Hepatocyte (in vitro differentiated cells): ENCODE data around the gene TDRD3. TPM values are rescaled to one million over a fixed set of nuclear protein-coding genes. Genes with fewer than 3 reads are reported as not detected.
"Not testable (repeated sequence)": the region's sequence is repeated elsewhere in the genome, so short reads cannot be mapped to it uniquely, and the experiment has no call there.

Experiments
- DNase-seq: peaks from one replicate; pipeline ENCODE4 v3.0.0-alpha.2; 2016; ENCODE audit warnings: low spot score
- H2AFZ ChIP-seq: fragments of 200-600 bp; sonication (generic); 2 replicates; pipeline ENCODE4 v1.6.0; 2016; ENCODE audit warnings: antibody characterized with exemption, mild to moderate bottlenecking
- H3K27ac ChIP-seq: fragments of 200-600 bp; sonication (generic); 2 replicates; pipeline ENCODE4 v1.5.1; 2016; ENCODE audit warnings: mild to moderate bottlenecking
- H3K27me3 ChIP-seq: fragments of 200-600 bp; sonication (generic); 2 replicates; pipeline ENCODE4 v1.6.1; 2016
- H3K36me3 ChIP-seq: fragments of 200-600 bp; sonication (generic); replicated peaks from 2 replicates; pipeline ENCODE4 v1.5.1; 2016; ENCODE audit warnings: low read depth; ENCODE audit not compliant: insufficient read depth
- H3K4me1 ChIP-seq: fragments of 200-600 bp; sonication (generic); 2 replicates; pipeline ENCODE4 v1.5.1; 2016; ENCODE audit warnings: mild to moderate bottlenecking, moderate library complexity; ENCODE audit not compliant: insufficient read depth
- H3K4me2 ChIP-seq: fragments of 200-600 bp; sonication (generic); 2 replicates; pipeline ENCODE4 v1.6.0; 2016
- H3K4me3 ChIP-seq: fragments of 200-600 bp; sonication (generic); 2 replicates; pipeline ENCODE4 v1.5.1; 2016; ENCODE audit warnings: mild to moderate bottlenecking
- H3K79me2 ChIP-seq: fragments of 200-600 bp; sonication (generic); 2 replicates; pipeline ENCODE4 v1.6.0; 2017; ENCODE audit warnings: mild to moderate bottlenecking
- H3K9me2 ChIP-seq: fragments of 200-600 bp; sonication (generic); replicated peaks from 2 replicates; pipeline ENCODE4 v1.6.0; 2017; ENCODE audit warnings: mild to moderate bottlenecking; ENCODE audit not compliant: insufficient read depth
- H3K9me3 ChIP-seq: fragments of 200-600 bp; sonication (generic); 2 replicates; pipeline ENCODE4 v1.5.1; 2016; ENCODE audit warnings: low read depth, mild to moderate bottlenecking
- H4K20me1 ChIP-seq: fragments of 200-600 bp; sonication (generic); 2 replicates; pipeline ENCODE4 v1.6.0; 2016; ENCODE audit warnings: mild to moderate bottlenecking; ENCODE audit not compliant: insufficient read depth, poor library complexity, severe bottlenecking
- CTCF ChIP-seq: fragments of 200-600 bp; sonication (generic); IDR thresholded peaks from 2 replicates; pipeline ENCODE4 v1.5.1; 2016; ENCODE audit warnings: antibody characterized with exemption, mild to moderate bottlenecking; ENCODE audit not compliant: poor library complexity
- EZH2 ChIP-seq: fragments of 200-600 bp; sonication (generic); IDR thresholded peaks from 2 replicates; pipeline ENCODE4 v1.6.1; 2016; ENCODE audit warnings: antibody characterized with exemption, mild to moderate bottlenecking, borderline replicate concordance
- EZH2phosphoT487 ChIP-seq: fragments of 200-600 bp; sonication (generic); IDR thresholded peaks from one replicate; pipeline ENCODE4 v1.6.1; 2018; ENCODE audit warnings: antibody characterized with exemption, mild to moderate bottlenecking, low read depth, moderate library complexity; ENCODE audit not compliant: unreplicated experiment, severe bottlenecking
- WGBS: methylation state at CpG from one replicate; pipeline ENCODE4 v1.1.6; 2016; ENCODE audit warnings: low lambda C conversion rate; ENCODE audit errors: missing lambda C conversion rate; 5-methylcytosine and 5-hydroxymethylcytosine counted together
- polyA plus RNA-seq: library from polyadenylated mRNA; unstranded; fragments of >200 nt; fragmentation: Nextera tagmentation; extraction: Ambion mirVana; gene quantifications from 2 replicates; pipeline ENCODE4 v1.2.1, GENCODE V29; 2016
- total RNA-seq: library from RNA; depleted of rRNA; stranded (reverse); fragments of >200 nt; gene quantifications from 2 replicates; pipeline ENCODE4 v1.2.3, GENCODE V29; 2014

TDRD3 gene
- total and polyA plus RNA-seq, 2 experiments from 2014 or later: 5.3 to 16.8 TPM

GRCh38 chr13:60369242-60369641 lies 27.8 kb upstream of the TDRD3 start:
- Histone ChIP-seq H3K27me3 (no peaks in the 10 kb centered on the region), H3K36me3 (no peaks in the 10 kb centered on the region), H3K79me2 (no peaks in the 10 kb centered on the region), H4K20me1 (no peaks in the 10 kb centered on the region), H3K4me3 (no peak overlapping the region), H3K9me2 (no peaks in the 10 kb centered on the region), H3K27ac (no peak overlapping the region), H3K4me2 (no peak overlapping the region), H2AFZ (no peak overlapping the region), H3K9me3 (no peaks in the 10 kb centered on the region), H3K4me1 (no peaks in the 10 kb centered on the region)
- TF ChIP-seq EZH2phosphoT487 (no peak), CTCF (peak; percentile 9)
- no peak for DNase-seq

- H3K27me3 ChIP-seq: no peaks in the 10 kb centered on the region
- TF ChIP-seq EZH2phosphoT487: no peak
- TF ChIP-seq EZH2: no peak
- no peak for TF ChIP-seq CTCF
- WGBS: 92% methylated on average over 7 of the region's 7 CpGs
- H3K4me3 ChIP-seq: no peak overlapping the region
- no peak overlapping the region for H2AFZ ChIP-seq
- H3K4me2 ChIP-seq: no peak overlapping the region
- H3K9me2 ChIP-seq: no peaks in the 10 kb centered on the region
- no peak for DNase-seq
- H3K9me3 ChIP-seq: no peaks in the 10 kb centered on the region
- no peaks in the 10 kb centered on the region for H4K20me1 ChIP-seq
- H3K4me1 ChIP-seq: no peaks in the 10 kb centered on the region
- no peaks in the 10 kb centered on the region for H3K79me2 ChIP-seq
- H3K36me3 ChIP-seq: no peaks in the 10 kb centered on the region
- no peak overlapping the region for H3K27ac ChIP-seq
These were observed 26.7 kb upstream of the TDRD3 start for GRCh38 chr13:60370343-60370742.

GRCh38 chr13:60372141-60372540 lies 24.9 kb upstream of the TDRD3 start:
- H3K9me2 ChIP-seq: no peaks in the 10 kb centered on the region
- no peak overlapping the region for H3K27ac ChIP-seq
- H3K27me3 ChIP-seq: no peaks in the 10 kb centered on the region
- H4K20me1 ChIP-seq: no peaks in the 10 kb centered on the region
- no peak overlapping the region for H3K4me3 ChIP-seq
- H3K4me2 ChIP-seq: no peak overlapping the region
- no peak for DNase-seq
- H3K79me2 ChIP-seq: no peaks in the 10 kb centered on the region
- H3K4me1 ChIP-seq: no peaks in the 10 kb centered on the region
- WGBS: 74% methylated on average over 2 of the region's 2 CpGs
- no peaks in the 10 kb centered on the region for H3K36me3 ChIP-seq
- no peak overlapping the region for H2AFZ ChIP-seq
- H3K9me3 ChIP-seq: no peaks in the 10 kb centered on the region
- TF ChIP-seq CTCF: no peak
- no peak for TF ChIP-seq EZH2phosphoT487
- no peak for TF ChIP-seq EZH2

GRCh38 chr13:60379282-60379681 lies 17.7 kb upstream of the TDRD3 start:
- H3K4me2 ChIP-seq, H3K4me1 ChIP-seq, H3K27ac ChIP-seq, DNase-seq, H3K36me3 ChIP-seq, H3K9me2 ChIP-seq, H3K4me3 ChIP-seq, H2AFZ ChIP-seq, H4K20me1 ChIP-seq, H3K9me3 ChIP-seq, H3K79me2 ChIP-seq, H3K27me3 ChIP-seq: not testable (repeated sequence)
- WGBS: 82% methylated on average over 3 of the region's 3 CpGs
